ENCODE data around the gene ST6GALNAC2.
"Not testable (repeated sequence)": the region's sequence is repeated elsewhere in the genome, so short reads cannot be mapped to it uniquely, and the experiment has no call there.

The ST6GALNAC2 gene

DNA sequence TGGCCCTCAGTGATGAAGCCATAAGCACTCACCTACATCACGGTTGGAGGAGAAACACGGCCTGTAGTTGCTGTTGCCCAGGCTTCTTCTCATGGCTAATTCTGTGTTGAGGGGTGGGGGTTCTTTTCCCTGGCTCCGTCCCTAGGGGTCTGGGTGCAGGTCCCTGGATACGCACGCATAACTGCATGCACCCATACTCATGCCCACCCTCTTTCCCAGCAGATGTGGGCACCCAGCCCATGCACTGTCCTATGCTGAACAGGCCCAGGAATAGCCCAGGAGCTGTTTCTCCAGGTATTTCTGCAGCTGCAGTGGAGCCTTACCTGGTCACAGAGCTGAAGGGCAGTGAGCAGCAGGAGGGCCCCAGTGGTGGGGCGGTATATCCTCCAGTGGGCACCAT, 39.8 kb upstream of the ST6GALNAC2 start:
- TF ChIP-seq, protein P1, sequence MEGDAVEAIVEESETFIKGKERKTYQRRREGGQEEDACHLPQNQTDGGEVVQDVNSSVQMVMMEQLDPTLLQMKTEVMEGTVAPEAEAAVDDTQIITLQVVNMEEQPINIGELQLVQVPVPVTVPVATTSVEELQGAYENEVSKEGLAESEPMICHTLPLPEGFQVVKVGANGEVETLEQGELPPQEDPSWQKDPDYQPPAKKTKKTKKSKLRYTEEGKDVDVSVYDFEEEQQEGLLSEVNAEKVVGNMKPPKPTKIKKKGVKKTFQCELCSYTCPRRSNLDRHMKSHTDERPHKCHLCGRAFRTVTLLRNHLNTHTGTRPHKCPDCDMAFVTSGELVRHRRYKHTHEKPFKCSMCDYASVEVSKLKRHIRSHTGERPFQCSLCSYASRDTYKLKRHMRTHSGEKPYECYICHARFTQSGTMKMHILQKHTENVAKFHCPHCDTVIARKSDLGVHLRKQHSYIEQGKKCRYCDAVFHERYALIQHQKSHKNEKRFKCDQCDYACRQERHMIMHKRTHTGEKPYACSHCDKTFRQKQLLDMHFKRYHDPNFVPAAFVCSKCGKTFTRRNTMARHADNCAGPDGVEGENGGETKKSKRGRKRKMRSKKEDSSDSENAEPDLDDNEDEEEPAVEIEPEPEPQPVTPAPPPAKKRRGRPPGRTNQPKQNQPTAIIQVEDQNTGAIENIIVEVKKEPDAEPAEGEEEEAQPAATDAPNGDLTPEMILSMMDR (conservative IDR thresholded peaks at IDR 0.05): no peak
- no peak overlapping the region for H3K27ac ChIP-seq

DNA sequence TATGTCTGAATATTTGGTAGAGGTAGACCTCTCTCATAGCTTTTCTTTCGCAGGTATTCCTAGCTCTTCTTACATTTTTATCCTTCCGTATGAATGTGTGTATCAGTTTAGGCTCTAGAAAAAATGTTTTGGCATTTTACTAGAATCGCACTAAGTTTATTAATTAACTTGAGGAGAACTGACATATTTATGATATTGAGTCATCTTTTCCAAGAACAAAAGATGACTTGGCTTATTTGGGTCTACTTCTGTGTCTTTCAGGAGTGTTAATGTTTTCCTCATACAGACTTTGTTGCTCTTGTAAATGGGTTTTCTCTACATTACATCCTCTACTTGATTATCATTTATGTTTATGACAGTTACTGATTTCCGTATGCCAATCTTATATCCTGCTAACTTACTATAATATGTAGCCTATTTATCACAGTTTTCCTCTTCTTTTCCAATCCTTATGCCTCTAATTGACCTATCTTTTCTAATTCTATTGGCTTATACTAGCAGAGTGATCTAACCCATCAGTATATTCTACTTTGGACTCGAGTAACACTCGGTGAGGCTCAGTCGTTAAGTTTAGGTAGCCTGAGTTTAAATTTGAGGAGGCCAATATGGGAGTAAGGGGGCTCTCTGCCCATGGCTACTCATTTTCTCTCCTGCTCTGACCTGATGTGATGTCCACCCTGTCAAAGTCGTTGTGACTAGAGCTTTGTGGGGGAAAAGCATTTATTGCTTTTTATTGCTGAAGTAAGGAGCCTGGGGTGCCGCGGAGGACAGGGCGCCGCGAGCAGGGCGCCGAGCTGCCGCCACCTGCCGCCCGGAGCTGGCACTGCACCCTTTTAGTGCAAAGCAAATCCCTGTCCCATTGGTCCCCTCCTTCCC, 37.8 kb upstream of the ST6GALNAC2 start:
- no peak overlapping the region for H3K27ac ChIP-seq
- TF ChIP-seq, protein P1 (conservative IDR thresholded peaks at IDR 0.05): peak; percentile 99

DNA sequence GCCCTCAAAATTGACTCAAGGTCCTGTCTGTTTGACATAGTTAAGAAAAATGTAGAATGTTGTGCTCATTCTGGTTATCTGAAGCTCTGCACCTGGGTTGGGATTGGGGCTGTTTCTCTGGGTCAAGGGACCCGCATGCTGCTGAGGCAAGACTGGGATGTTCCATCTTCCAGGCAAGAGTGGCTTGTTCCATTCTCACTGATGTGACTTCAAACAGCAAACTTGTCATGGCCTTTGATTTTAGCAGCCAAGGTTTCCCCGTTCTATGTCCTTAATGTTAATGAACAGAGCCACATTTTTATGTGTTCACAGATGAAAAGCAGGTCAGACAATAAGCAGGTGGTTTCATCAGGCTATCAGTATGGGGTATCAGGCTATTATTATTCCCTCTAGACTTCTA, 32.2 kb upstream of the ST6GALNAC2 start:
- H3K27ac ChIP-seq: no peak overlapping the region
- TF ChIP-seq, protein P1 (conservative IDR thresholded peaks at IDR 0.05): no peak

DNA sequence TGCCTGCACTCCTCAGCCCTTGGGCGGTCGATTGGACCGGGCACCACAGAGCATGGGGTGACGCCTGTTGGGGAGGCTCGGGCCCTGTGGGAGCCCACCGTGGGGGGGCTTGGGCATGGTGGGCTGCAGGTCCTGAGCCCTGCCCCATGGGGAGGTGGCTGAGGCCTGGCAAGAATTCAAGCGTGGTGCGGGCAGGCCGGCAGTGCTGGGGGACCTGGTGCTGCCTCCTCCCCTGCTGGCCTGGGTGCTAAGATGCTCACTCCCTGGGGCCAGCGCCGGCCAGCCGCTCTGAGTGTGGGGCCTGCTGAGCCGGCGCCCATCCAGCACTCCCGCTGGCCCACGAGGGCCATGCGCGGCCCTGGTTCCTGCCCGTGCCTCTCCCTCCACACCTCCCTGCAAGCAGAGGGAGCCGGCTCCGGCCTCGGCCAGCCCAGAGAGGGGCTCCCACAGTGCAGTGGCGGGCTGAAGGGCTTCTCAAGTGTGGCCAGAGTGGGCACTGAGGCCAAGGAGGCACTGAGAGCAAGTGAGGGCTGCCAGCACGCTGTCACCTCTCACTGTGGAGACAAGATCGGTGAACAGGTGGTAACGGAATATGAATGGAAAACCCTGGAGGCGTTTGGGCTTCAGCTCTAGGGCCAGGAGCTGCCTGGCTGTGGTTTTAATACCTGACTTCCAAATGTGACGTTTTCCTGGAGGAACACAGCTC, 29.4 kb upstream of the ST6GALNAC2 start:
- no peak overlapping the region for H3K27ac ChIP-seq
- TF ChIP-seq, protein P1 (conservative IDR thresholded peaks at IDR 0.05): no peak

DNA sequence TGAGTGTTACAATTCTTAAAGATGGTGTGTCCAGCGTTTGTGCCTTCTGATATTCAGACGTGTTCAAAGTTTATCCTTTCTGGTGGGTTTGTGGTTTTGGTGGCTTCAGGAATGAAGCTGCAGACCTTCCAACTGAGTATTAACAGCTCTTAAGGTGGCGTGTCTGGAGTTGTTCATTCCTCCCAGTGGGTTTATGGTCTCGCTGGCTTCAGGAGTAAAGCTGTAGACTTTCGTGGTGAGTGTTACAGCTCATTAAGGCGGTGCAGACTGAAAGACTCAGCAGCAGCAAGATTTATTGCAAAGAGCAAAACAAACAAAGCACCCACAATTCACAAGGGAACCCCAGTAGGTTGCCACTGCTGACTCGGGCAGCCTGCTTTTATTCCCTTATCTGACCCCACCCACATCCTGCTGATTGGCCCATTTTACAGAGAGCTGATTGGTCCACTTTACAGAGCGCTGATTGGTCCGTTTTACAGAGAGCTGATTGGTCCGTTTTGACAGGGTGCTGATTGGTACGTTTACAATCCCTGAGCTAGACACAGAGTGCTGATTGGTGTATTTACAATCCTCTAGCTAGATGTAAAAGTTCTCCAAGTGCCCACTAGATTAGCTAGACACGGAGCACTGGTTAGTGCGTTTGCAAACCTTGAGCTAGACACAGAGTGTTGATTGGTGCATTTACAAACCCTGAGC, 28.6 kb upstream of the ST6GALNAC2 start:
- not testable (repeated sequence) for H3K27ac ChIP-seq

DNA sequence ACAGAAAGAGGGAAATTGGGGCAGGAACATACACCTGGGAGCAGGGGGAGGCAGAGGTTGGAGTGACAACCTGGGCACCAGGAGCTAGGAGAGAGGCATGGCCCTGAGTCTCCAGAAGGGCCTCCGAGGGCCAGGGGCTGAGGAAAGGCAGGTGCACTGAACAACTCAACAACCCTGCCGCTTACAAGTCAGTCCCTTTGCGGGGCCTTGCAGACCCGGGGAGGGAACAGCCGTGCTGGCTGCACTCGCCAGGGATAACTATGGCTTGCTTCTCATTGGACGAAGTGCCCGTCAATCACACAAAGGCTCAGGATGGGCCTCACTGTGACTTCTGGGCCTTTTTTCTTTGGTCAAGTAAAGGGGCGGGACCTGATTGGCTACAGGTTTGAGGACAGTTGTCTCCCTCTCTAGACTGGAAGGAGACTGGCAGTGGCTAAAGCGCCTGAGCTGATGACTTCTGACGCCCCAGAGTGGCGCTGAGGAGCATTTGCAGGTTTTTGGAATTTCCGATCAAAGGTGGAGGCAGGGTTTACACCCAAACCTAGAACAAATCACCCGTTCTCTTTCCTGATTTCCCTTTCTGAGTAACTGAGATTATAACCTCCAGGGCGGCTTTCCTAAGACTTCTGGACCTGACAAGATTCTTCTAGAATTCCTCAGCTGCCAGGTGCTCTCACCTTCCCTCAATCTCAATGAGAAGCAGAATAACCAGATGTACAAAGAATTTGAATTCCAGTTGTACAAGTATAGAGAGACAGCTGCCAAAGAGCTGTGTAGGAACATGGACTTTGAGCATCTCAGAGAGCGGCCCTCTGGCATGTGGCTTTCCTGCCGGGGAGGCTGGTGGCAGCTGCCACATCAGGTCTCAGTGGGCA, 27.6 kb upstream of the ST6GALNAC2 start:
- H3K27ac ChIP-seq: no peak overlapping the region
- TF ChIP-seq, protein P1 (conservative IDR thresholded peaks at IDR 0.05): no peak

DNA sequence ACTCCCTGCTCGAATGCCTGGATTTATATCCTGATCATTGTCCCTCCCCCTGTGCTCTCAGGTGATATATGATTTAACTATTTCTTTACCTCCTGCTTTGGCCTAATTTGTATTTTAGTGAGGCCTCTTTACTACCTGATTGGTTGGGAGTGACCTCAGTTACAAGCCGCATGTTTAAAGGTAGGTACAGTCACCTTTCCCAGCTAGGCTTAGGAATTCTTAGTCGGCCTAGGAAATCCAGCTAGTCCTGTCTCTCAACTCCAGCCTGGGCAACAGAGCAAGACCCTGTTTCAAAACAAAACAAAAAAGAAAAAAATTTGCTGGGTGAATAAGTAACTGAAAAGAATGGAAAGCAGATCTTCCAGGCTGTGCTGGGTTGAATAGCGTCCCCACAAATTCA, 26.8 kb upstream of the ST6GALNAC2 start:
- TF ChIP-seq, protein P1 (conservative IDR thresholded peaks at IDR 0.05): no peak
- H3K27ac ChIP-seq: no peak overlapping the region

Data from VCaP (cell line).